Stimulated activated naive CD8-positive, alpha-beta T cell treated with anti-CD3 and anti-CD28 coated beads, Interleukin-15, Interleukin-2, amounts not matched to agents 100 U/mL and 50 U/mL, for 24 hours (primary cell): ENCODE results near the gene SSPN.

Source experiments
- ATAC-seq: fragments of 150-1000 bp; cut with Tn5 transposase; one replicate; pipeline ENCODE4 v1.10.0; 2021
- DNase-seq: peaks from one replicate; pipeline ENCODE4 v3.0.0; 2021

The SSPN gene, protein sequence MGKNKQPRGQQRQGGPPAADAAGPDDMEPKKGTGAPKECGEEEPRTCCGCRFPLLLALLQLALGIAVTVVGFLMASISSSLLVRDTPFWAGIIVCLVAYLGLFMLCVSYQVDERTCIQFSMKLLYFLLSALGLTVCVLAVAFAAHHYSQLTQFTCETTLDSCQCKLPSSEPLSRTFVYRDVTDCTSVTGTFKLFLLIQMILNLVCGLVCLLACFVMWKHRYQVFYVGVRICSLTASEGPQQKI

GRCh38 chr12:26195250-26195640 lies at the start of gene SSPN:
SSPN (plus strand) TSS chr12:26195573; CDS start chr12:26195673, 100 bp downstream.
- DNase-seq, result peak; percentile 19
- ATAC-seq, result peak; percentile 55

GRCh38 chr12:26148291-26148690 lies 47.1 kb upstream of the SSPN start:
- no peak for DNase-seq
- no peak for ATAC-seq

- ATAC-seq, result no peak
- no peak for DNase-seq
Observed at GRCh38 chr12:26149968-26150500, 45.3 kb upstream of the SSPN start.

GRCh38 chr12:26150736-26151450 lies 44.5 kb upstream of the SSPN start:
- DNase-seq, result no peak
- ATAC-seq, result no peak

GRCh38 chr12:26152507-26153102 lies 42.8 kb upstream of the SSPN start:
- DNase-seq (no peak), ATAC-seq (no peak)

GRCh38 chr12:26153421-26154154 lies 41.8 kb upstream of the SSPN start:
- DNase-seq (no peak), ATAC-seq (no peak)

DNA sequence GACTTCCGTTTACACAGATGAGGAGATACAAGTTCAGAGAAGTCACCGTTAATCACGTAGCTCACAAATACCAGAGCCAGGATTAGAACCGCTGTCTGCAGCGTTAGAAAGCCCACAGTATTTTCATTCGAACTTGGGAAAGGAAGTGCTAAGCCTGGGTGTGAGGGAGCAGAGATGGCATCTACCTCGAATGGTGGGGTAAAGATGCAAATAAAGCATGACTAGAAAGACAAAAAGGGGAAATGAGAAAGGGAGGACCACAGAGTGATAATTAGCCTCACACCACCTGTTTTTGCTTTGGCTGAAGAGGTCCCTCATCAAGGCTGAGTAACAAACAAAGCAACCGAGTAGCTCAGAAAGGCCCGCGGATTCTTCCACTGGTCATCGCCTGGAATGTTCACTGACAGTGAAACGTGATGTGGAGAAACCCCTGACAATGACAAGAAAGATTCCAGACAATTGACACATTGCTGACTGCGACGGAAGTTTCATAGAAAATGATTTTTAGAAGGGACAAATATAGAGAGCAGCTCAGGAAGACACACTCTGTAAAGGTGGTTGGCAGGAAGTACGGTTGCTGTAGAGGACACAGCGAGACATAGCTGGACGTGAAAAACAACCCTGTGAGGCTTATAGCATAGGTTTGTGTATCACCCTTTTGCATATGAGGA lies 39.0 kb upstream of the SSPN start:
- DNase-seq (no peak), ATAC-seq (no peak)

DNA sequence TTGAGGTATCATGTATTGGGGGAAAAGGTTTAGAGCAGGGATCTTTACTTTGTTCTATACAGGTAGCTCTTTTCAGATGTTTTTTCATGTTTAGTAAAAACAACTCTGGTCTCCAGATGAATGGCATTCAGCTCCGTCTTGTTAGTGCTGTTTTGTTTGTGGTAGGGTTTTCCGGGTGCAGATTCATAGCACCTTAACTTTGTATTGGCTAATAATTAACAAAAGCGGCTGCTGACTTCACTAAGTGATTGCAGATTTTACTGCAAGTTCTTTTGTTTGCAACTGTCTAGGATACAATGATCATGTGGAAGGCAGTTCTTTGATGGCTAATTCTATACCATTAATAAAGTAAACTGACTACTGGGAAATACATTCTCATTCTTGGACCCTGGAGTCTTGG lies 38.4 kb upstream of the SSPN start:
- ATAC-seq, result no peak

DNA sequence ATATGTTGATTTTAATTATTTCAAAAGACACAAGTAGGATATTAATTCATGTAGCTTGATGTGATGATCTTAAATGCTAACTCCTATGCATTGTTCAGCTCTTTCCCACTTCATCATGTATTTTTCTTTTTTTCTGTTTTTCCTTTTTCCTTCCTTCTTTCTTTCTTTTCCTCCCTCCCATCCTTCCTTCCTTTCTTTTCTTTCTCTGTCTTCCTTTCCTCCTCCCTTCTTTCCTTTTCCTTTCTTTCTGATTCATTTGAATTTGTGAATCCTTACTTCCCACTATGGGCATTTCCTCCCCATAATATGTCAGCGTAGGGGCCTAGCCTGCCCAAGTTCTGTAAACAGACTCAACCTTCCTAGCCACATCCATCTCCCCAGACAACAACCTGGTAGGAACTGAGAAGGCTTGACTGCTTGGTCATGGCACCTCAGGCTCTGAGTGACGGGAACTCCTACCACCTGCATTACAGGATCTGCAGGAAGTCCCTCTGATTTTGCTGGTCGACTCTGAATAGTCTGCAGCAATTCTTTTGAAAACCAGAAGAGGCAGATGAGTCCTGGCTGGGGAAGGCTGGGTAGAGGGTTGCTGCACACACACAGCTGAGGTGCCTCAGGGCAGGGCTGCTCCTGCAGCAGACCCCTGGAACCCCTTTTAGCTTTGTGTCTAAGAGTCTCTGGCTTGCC lies 37.2 kb upstream of the SSPN start:
- DNase-seq (no peak), ATAC-seq (no peak)

More for the DNA sequence above, 38.4 kb upstream of the SSPN start:
- no peak for DNase-seq

DNA sequence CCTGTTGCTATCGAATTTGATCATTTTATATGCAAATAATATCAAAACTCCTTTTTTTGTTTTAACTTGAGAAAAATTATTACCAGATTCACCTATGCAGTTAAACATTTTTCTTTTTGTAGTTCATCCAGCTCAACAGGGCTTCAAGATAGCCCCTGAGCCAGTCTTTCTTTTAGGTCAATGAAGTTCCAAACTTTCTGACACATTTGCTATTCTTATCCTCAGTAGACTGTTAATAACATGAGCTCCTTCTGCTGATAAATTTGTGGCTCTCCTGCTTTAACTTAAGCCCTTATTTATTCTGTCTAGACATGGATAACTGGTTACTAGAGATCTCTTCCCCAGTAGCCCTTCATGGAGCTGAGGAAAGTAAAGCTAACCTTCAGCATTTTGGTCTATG lies 33.2 kb upstream of the SSPN start:
- DNase-seq (no peak), ATAC-seq (no peak)

DNA sequence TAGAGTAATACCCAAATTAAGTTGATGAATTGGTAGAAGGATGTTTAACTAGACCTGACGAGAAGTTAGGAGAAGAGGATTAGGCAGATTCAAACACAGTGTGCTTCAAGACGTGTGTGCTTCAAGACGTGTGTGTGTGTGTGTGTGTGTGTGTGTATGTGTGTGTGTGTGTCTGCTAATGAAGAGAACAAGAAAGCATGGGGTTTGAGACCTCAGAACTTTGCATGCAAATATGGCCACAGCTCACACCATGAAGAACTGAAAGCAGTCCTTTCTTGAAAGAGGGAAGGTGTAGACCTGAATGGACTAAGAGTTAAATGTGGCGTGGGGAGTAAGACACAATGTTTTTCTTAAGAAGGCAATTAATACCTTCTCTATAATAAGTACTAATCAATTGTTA lies 32.5 kb upstream of the SSPN start:
- ATAC-seq, result no peak
- DNase-seq, result no peak

GRCh38 chr12:26164118-26164517 lies 31.3 kb upstream of the SSPN start:
- DNase-seq (no peak), ATAC-seq (no peak)

GRCh38 chr12:26172013-26172412 lies 23.4 kb upstream of the SSPN start:
- DNase-seq, result no peak
- ATAC-seq, result no peak

- DNase-seq (no peak), ATAC-seq (no peak)
Observed at GRCh38 chr12:26172539-26172938, 22.8 kb upstream of the SSPN start.

DNA sequence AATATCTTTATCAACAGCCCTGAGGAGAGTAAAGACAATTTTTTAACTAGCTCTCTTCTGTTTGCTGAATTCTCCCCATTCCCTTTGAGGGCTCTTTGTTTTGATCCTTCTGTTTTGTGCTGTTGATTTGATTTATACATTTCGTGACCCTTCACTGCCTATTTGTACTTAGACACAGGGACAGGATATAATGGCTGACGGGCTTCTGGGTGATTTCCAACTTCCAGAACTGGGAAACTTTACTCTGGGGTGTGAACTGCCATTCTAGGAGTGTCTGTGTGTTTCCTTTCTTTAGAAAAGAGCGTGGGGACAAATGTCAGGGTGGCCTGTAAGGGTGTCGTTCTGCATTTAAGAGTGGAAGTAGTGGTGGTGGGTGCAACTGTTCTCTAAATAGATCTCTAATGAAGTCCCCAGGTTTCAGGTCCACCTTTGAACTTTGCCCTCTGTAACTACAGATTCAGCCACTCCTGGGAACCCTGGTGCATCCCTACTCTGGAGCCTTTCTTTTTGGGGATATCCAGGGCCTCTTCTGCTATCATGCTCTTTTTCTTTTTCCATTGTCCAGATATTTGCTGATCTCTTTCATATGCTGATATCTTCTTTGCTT lies 22.3 kb upstream of the SSPN start:
- DNase-seq (no peak), ATAC-seq (no peak)

DNA sequence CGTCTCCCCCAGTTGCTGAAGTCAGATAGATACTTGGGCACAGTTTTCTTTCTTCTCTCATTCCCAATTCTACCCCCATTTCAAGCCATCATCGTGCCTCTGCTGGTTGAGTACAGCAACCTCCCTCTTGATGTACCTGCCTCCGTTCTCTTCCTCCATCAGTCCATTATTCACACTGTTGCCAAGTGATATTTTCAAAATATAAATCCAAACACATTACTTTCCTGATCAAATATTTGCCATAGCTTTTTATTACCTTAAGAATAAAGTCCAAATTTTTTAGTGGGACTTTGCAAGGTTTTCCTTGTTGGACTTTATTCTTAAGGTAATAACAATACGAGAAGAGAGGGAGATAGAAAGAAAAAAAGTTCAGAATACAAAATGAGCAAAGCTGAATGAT lies 18.6 kb upstream of the SSPN start:
- ATAC-seq (no peak), DNase-seq (no peak)

DNA sequence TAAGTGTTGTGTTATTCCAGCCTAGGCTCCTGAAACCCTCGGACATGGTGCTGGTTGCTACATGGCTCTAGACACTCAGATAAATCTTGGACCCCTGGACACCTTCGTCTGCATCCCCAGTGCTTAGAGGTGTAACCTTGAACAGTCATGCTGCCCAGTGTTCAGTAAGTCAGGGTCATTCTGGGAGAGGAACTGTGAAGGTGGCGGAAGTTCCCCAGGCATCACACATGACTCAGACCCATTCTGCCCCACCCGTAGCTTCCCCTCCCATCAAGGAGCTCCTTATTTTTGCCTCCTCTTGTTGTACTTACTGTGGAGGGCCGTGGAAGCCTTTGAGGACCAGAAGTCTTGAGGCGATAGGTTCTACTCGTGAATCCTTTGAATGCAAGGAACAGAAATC lies 18.1 kb upstream of the SSPN start:
- DNase-seq (no peak), ATAC-seq (peak; percentile 49)

- DNase-seq (no peak), ATAC-seq (no peak)
Observed at GRCh38 chr12:26179826-26180225, 15.5 kb upstream of the SSPN start.

DNA sequence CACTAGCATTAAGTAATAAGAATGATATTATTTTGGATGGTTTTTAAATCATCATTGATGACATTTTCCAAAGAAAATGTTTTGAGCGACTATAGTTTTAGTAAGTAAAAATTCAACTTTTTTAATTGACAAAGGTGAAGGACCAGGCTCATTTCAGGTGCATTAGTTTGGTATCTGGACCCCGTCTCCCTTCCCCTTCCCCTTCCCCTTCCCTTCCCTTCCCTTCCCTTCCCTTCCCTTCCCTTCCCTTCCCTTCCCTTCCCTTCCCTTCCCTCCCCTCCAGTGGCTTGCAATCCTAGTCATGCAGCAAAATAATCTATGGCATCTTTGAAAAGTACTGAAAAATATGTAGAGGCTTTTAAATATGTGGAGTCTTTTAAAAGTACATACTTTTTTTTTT lies 13.0 kb upstream of the SSPN start:
- ATAC-seq (no peak), DNase-seq (no peak)

DNA sequence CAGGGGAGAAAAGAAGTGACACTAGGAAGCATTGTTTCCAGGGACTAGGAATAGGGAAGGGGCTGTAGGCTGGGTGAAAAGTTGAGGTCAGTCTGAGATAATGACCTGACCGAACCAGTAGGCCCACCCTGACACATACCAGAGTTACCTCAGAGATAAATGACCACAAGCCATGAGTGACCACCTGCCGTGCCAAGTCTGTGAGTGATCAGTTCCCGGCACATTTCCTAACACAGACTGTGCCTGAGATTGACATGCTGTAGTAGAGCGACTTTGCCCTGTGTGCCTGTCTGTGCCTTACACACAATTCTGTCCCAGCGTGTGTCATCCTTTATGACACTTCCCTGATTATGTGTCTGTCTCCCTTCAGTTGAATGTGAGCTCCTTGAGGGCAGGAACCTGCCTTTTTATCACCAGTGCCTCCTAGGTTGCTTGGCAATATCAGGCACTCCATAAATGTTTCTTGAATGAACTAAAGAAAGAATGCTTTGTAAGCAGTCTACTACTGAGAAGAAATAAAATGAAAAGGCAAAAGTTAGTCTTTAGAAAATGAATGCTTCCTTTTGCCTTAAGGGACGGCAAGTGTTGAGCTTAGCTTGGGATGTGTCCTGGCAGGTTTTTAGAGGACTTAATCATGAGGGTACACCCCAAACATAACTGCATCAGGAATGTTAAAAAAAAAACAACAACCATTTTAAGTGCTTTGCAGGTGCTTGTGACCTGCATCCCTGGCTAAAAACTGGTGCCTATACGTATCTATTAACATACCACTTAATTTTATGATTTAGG lies 9.6 kb upstream of the SSPN start:
- ATAC-seq (no peak), DNase-seq (no peak)
